ENCODE measurements around the gene PRDM12.

GRCh38 chr9:130668659-130669058 lies 4.3 kb downstream of the PRDM12 start:
- TF ChIP-seq CTCF (IDR thresholded peaks at IDR 0.05): no peak
- TF ChIP-seq POLR2A (IDR thresholded peaks at IDR 0.05): no peak

Data from heart left ventricle (tissue), 13 donors.